Left lung (tissue), 10 donors: ENCODE measurements around the gene EHD4. TPM values are rescaled to one million over a fixed set of nuclear protein-coding genes. Genes with fewer than 3 reads are reported as not detected.
A peak's percentile ranks its signal among the peaks of the same experiment; 100 is the strongest.

Source experiments
- ATAC-seq: fragments of 200-7000 bp; cut with Tn5 transposase; one replicate; pipeline ENCODE4 v1.9.1; 2020; ENCODE audit warnings: moderate library complexity
- DNase-seq, 4 donors: peaks; one replicate each; pipeline ENCODE4 v3.0.0-alpha.2; 2013 to 2020
- H3K27ac ChIP-seq, 2 donors: fragments of 200-600 bp; sonication (generic) in 1 of 2; one replicate each; pipeline versions ENCODE4 v1.5.0 to v1.8.0; 2020 to 2021
- H3K27me3 ChIP-seq, 2 donors: fragments of 200-600 bp; sonication (generic) in 1 of 2; one replicate each; pipeline versions ENCODE4 v1.5.0 to v1.8.0; 2020 to 2021
- H3K36me3 ChIP-seq, 2 donors: fragments of 200-600 bp; sonication (generic) in 1 of 2; one replicate each; pipeline versions ENCODE4 v1.5.0 to v1.8.0; 2020 to 2021
- H3K4me1 ChIP-seq, 2 donors: fragments of 200-600 bp; one replicate each; pipeline ENCODE4 v1.8.0; 2021
- H3K4me3 ChIP-seq, 2 donors: fragments of 200-600 bp; sonication (generic) in 1 of 2; one replicate each; pipeline versions ENCODE4 v1.5.0 to v1.8.0; 2020 to 2021; ENCODE audit warnings: mild to moderate bottlenecking in 1 of 2
- H3K9me3 ChIP-seq, 2 donors: fragments of 200-600 bp; sonication (generic) in 1 of 2; one replicate each; pipeline versions ENCODE4 v1.5.0 to v1.8.0; 2020 to 2021
- CTCF ChIP-seq, 2 donors: fragments of 200-600 bp; sonication (generic) in 1 of 2; IDR thresholded peaks; one replicate each; pipeline versions ENCODE4 v1.5.0 to v1.8.0; 2021; ENCODE audit warnings: antibody characterized with exemption in 2 of 2
- intact Hi-C, 2 donors: fragments of 100-400 bp; cut with DNase I; formaldehyde crosslinking; loops; one replicate each; pipeline versions ENCODE4 v1.11.2 to v1.14.2; 2022
- polyA plus RNA-seq, 6 donors: library from polyadenylated mRNA; unstranded; fragments of 120-200 nt; gene quantifications; one replicate each; pipeline ENCODE4 v1.2.1, GENCODE V29; 2013; ENCODE audit not compliant: insufficient read length in 6 of 6
- total RNA-seq, 2 donors: library from RNA; stranded (reverse); fragmentation: NEBNext Ultra II Directional; extraction: Animal tissue kit (Norgen Biotek cat#: 25700); gene quantifications; one replicate each; pipeline ENCODE4 v1.2.1, GENCODE V29; 2021
- donor health status: DM: no; HTN: yes; CAD: no.
- donor health status: DM: no; HTN: no; CAD: no.

The EHD4 gene
- total and polyA plus RNA-seq, 8 donors: 11.7 to 32.6 (median 13.1) TPM

GRCh38 chr15:41892621-41893421 is 79.5 kb downstream of the EHD4 start:
- ATAC-seq (peak; percentile 78), DNase-seq (peak in 1 of 4 donors; percentile 73)
- no peak for TF ChIP-seq CTCF (IDR thresholded peaks at IDR 0.05)
- H3K36me3 ChIP-seq: peaks cover 0 to 10% of the 10 kb centered on the region in 2 donors
- intact Hi-C loops: no loop called here
- H3K27ac ChIP-seq: no peak overlapping the region
- H3K27me3 ChIP-seq: no peaks in the 10 kb centered on the region
- H3K9me3 ChIP-seq: no peaks in the 10 kb centered on the region
- H3K4me1 ChIP-seq: peaks cover 13 to 31% of the 10 kb centered on the region in 2 donors
- H3K4me3 ChIP-seq: no peak overlapping the region

GRCh38 chr15:41891946-41892345 is 80.4 kb downstream of the EHD4 start:
- peaks cover 13 to 31% of the 10 kb centered on the region in 2 donors for H3K4me1 ChIP-seq
- ATAC-seq (no peak), DNase-seq (no peak)
- H3K27me3 ChIP-seq: no peaks in the 10 kb centered on the region
- no peaks in the 10 kb centered on the region for H3K9me3 ChIP-seq
- H3K27ac ChIP-seq: no peak overlapping the region
- H3K4me3 ChIP-seq: no peak overlapping the region
- intact Hi-C loops: no loop called here
- H3K36me3 ChIP-seq: peaks cover 0 to 4% of the 10 kb centered on the region in 2 donors
- no peak for TF ChIP-seq CTCF (IDR thresholded peaks at IDR 0.05)

GRCh38 chr15:41891226-41891625 is 81.1 kb downstream of the EHD4 start:
- no peak for TF ChIP-seq CTCF (IDR thresholded peaks at IDR 0.05)
- H3K36me3 ChIP-seq: peaks cover 0 to under 1% of the 10 kb centered on the region in 2 donors
- intact Hi-C loops: no loop called here
- H3K27me3 ChIP-seq: no peaks in the 10 kb centered on the region
- H3K4me1 ChIP-seq: peaks cover 13 to 31% of the 10 kb centered on the region in 2 donors
- ATAC-seq (no peak), DNase-seq (no peak)
- no peaks in the 10 kb centered on the region for H3K9me3 ChIP-seq
- no peak overlapping the region for H3K4me3 ChIP-seq
- no peak overlapping the region for H3K27ac ChIP-seq

- intact Hi-C loops: no loop called here
- Histone ChIP-seq H3K4me3 (no peak overlapping the region), H3K27me3 (no peaks in the 10 kb centered on the region), H3K27ac (no peak overlapping the region), H3K4me1 (peaks cover 11 to 26% of the 10 kb centered on the region in 2 donors), H3K9me3 (no peaks in the 10 kb centered on the region), H3K36me3 (peaks cover 0 to 11% of the 10 kb centered on the region in 2 donors)
- no peak for DNase-seq
- no peak for TF ChIP-seq CTCF (IDR thresholded peaks at IDR 0.05)
- ATAC-seq: no peak
These were observed 82.2 kb downstream of the EHD4 start for GRCh38 chr15:41890050-41890690.

GRCh38 chr15:41888662-41889253 is 83.6 kb downstream of the EHD4 start:
- TF ChIP-seq CTCF (IDR thresholded peaks at IDR 0.05): no peak
- DNase-seq (peak in 1 of 4 donors; percentile 38), ATAC-seq (no peak)
- intact Hi-C loops: no loop called here
- Histone ChIP-seq H3K4me3 (no peak overlapping the region), H3K27me3 (no peaks in the 10 kb centered on the region), H3K36me3 (peaks cover 0 to 11% of the 10 kb centered on the region in 2 donors), H3K9me3 (no peaks in the 10 kb centered on the region), H3K27ac (no peak overlapping the region), H3K4me1 (peaks cover 0 to 12% of the 10 kb centered on the region in 2 donors)
